Tongue (tissue), 3 donors: ENCODE results near the gene DDX50. TPM values are rescaled to one million over a fixed set of nuclear protein-coding genes. Genes with fewer than 3 reads are reported as not detected.

ENCODE experiments used
- DNase-seq: peaks from one replicate; pipeline ENCODE4 v3.0.0-alpha.2; 2015
- small RNA-seq: library from RNA; depleted of rRNA; stranded (forward); fragments of <200 nt; gene quantifications from one replicate; pipeline ENCODE3, GENCODE V24; 2014; ENCODE audit warnings: low replicate concordance
- total RNA-seq: library from RNA; depleted of rRNA; stranded (reverse); fragments of >200 nt; gene quantifications from one replicate; pipeline ENCODE4 v1.2.3, GENCODE V29; 2014

The DDX50 gene
- total RNA-seq, 1 donor from 2014 or later: 47.7 TPM

DNA sequence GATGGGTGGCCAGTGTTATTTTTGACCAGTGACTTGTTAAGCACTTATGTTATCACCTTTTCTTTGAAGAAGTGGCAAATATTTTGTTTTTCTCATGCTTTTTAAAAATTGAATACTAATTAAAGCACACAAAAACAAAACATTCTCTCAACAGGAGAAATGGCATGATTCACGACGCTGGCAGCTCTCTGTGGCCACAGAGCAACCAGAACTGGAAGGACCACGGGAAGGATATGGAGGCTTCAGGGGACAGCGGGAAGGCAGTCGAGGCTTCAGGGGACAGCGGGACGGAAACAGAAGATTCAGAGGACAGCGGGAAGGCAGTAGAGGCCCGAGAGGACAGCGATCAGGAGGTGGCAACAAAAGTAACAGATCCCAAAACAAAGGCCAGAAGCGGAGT lies 81.3 kb downstream of the DDX50 start:
- no peak for DNase-seq

DNA sequence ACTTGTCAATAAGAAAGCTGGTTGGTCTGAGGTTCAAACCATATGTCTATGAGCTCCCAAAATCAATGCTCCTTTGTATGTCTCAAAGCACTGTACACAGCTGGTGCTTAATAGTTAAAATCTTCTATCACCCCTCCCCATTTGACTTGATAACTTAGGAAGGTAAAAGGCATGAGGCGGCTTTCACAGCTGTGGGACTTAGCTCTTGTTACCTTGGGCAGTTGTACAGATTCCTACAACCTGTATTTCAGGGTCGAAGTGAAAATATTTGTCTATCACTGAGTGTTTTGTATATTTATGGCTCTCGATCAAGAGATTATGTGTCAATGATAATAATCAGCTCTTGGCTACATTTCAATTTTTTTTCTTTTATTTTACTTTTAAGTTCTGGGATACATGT lies 86.5 kb downstream of the DDX50 start:
- no peak for DNase-seq

DNA sequence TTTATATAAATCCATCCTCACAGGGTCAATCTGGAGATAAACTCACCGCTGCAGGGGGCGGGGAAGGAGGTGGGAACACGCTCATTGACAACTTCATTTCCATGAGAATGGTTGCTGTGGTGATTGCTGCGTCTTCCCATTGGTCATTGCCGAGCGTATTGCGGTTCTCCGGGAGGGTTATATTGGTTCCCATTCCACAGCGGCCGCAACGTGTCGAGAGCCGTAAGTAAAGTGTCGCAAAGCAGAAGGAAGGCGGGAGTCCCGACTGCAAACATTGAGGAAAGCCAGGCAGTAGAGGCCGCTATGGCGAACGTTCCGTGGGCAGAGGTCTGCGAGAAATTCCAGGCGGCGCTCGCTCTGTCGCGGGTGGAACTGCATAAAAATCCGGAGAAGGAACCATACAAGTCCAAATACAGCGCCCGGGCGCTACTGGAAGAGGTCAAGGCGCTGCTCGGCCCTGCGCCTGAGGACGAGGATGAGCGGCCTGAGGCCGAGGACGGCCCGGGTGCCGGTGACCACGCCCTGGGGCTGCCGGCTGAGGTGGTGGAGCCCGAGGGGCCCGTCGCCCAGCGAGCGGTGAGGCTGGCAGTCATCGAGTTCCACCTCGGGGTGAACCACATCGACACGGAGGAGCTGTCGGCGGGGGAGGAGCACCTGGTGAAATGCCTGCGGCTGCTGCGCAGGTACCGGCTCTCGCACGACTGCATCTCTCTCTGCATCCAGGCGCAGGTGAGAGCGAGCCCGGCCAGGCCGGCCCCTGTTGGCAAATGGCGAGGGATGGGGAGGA lies 87.6 kb downstream of the DDX50 start, which contains the start of gene KIFBP:
TSS of gene KIFBP (plus strand) at position 274 of the 787 bp plus-strand sequence. CDS start at position 304, 30 bp downstream.
- peak; percentile 99 for DNase-seq

DNA sequence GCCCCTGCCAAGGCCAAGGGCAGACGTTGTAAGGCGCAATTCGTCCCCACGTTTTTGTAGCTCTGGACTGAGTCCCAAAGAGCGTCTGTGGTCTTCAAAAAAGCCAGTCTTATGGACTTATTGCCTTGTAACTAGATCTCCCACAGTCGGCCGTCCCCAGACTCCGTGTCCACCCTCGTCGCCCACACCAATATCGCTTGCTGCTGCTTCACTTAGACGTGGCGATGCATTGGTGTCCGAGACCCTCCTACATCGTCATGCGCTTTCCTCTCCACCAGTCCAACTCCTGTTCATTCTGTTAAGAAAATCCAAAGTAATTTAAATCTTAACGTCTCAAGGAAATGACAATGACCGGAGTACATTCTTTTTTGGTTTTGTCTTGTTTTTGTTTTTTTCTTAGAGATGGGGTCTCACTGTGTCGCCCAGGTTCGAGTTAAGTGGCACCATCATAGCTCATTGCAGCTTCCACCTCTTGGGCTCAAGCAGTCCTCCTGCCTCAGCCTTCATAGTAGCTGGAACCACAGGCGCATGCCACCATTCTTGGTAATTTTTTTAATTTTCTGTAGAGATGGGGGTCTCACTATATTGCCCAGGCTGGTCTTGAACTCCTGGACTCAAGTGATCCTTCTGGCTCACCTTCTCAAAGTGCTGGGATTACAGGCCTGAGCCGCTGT lies 88.3 kb downstream of the DDX50 start:
- DNase-seq: peak; percentile 30

DNA sequence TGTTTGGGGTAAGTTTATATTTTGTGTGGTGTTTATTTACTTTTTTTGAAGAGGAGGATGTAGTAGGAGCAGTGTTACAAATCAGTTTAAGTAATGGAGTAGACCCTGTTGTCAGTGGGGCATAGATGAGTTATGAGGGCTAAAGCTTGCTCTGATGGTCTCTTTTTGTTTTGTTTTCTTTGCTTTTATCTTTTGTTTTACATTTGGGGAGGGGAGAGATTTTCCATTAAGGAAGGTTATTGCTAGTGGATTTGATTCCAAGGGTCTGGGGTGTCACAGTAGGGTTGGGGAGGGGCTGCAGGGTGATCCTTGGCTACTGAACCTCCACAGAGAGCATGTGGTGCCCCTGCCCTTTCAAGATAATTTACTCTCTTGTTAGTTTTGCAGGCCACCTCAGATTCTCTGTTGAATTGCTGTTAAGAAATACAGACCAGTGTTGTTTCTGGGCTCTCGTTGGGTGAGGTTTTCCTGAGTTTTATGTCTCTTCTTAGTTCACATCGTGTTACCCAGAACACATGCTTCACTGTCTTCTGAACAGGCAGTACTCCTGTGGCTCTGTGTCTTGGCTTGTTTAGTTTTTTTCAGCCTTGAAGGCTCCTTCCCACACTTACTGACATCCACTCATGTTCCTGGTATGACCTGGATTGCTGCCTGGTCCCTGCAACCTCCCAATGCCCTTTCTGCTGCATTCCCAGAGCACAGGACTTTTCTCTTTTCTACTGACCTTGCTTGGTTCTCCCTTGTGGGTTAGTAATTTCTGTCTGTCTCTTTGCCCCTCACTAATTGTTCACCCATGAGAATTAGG lies 91.7 kb downstream of the DDX50 start:
- DNase-seq: peak; percentile 3

Small RNAs within 50 kb of the gene (small RNA-seq; reads per million reads assigned to genes)
- not detected for gene RNU6-571P

Other genes starting within 250 kb of the DDX50 start
- gene CCAR1, start 180.1 kb upstream of the DDX50 start, total RNA-seq: 45.5 TPM
- gene STOX1, start 73.8 kb upstream of the DDX50 start, total RNA-seq: 5.0 TPM
- 47.5 TPM for gene DDX21, start 54.9 kb downstream of the DDX50 start, total RNA-seq
- gene KIFBP, start 87.5 kb downstream of the DDX50 start, total RNA-seq: 33.0 TPM
- gene SRGN, start 186.8 kb downstream of the DDX50 start, total RNA-seq: 49.6 TPM
- 51.5 TPM for gene VPS26A, start 222.9 kb downstream of the DDX50 start, total RNA-seq